Effector memory CD8-positive, alpha-beta T cell (primary cell): ENCODE results near the gene ZGLP1.
A peak's percentile ranks its signal among the peaks of the same experiment; 100 is the strongest.

Experiments
- ATAC-seq: fragments of 150-1000 bp; cut with Tn5 transposase; replicated peaks from 2 replicates; pipeline ENCODE4 v1.10.0; 2021; ENCODE audit warnings: mild to moderate bottlenecking, moderate library complexity
- DNase-seq, 3 experiments: peaks; one replicate each; pipeline ENCODE4 v3.0.0; 2021
- H3K27ac Mint-ChIP-seq, 2 donors: one replicate each; pipeline ENCODE4 v1.8.0; 2022; ENCODE audit warnings: mild to moderate bottlenecking in 2 of 2, mixed read lengths in 2 of 2, moderate library complexity in 2 of 2
- H3K27me3 Mint-ChIP-seq, 2 donors: one replicate each; pipeline ENCODE4 v1.8.0; 2022; ENCODE audit warnings: mixed read lengths in 2 of 2
- H3K36me3 Mint-ChIP-seq: one replicate; pipeline ENCODE4 v1.8.0; 2022; ENCODE audit warnings: mild to moderate bottlenecking, moderate library complexity, mixed read lengths; ENCODE audit not compliant: insufficient read depth
- H3K4me1 Mint-ChIP-seq, 2 donors: one replicate each; pipeline ENCODE4 v1.8.0; 2022; ENCODE audit warnings: low read depth in 2 of 2, mixed read lengths in 2 of 2
- H3K4me3 Mint-ChIP-seq, 2 donors: one replicate each; pipeline ENCODE4 v1.8.0; 2022; ENCODE audit warnings: mild to moderate bottlenecking in 2 of 2, mixed read lengths in 2 of 2, moderate library complexity in 2 of 2
- H3K9me3 Mint-ChIP-seq, 2 donors: one replicate each; pipeline ENCODE4 v1.8.0; 2022; ENCODE audit warnings: mixed read lengths in 2 of 2

The ZGLP1 gene

GRCh38 chr19:10334588-10335351 lies 25.2 kb upstream of the ZGLP1 start:
- DNase-seq: no peak
- Mint-ChIP-seq H3K27me3 (no peaks in the 10 kb centered on the region), H3K4me1 (peaks cover 31 to 43% of the 10 kb centered on the region in 2 donors), H3K27ac (no peak overlapping the region), H3K9me3 (no peaks in the 10 kb centered on the region), H3K36me3 (peaks cover 58% of the 10 kb centered on the region), H3K4me3 (peak overlapping the region in 1 of 2 donors; percentile 94)
- no peak for ATAC-seq

- peak; percentile 0 for ATAC-seq
These were observed 24.4 kb upstream of the ZGLP1 start for GRCh38 chr19:10333758-10334587.

GRCh38 chr19:10332965-10333757 lies 23.5 kb upstream of the ZGLP1 start, which contains the start of gene RAVER1:
Gene RAVER1 (minus strand): TSS chr19:10333529. CDS start chr19:10333507, 22 bp downstream.
- H3K27ac Mint-ChIP-seq: peak within 1 kb of the TSS; percentile 91 to 95
- no peaks in the 10 kb centered on the region for H3K9me3 Mint-ChIP-seq
- peaks cover 17 to 28% of the 10 kb centered on the region in 2 donors for H3K4me1 Mint-ChIP-seq
- H3K4me3 Mint-ChIP-seq: peak within 1 kb of the TSS; percentile 94 to 95
- H3K36me3 Mint-ChIP-seq: peaks cover 70% of the 10 kb centered on the region
- peak; percentile 92 for ATAC-seq
- DNase-seq: peak; percentile 93 to 97 (median 95)
- H3K27me3 Mint-ChIP-seq: no peaks in the 10 kb centered on the region

More at GRCh38 chr19:10333758-10334587, 24.4 kb upstream of the ZGLP1 start:
- peaks cover 25 to 35% of the 10 kb centered on the region in 2 donors for H3K4me1 Mint-ChIP-seq
- H3K27ac Mint-ChIP-seq: peak overlapping the region; percentile 91 to 95
- no peak for DNase-seq
- peaks cover 66% of the 10 kb centered on the region for H3K36me3 Mint-ChIP-seq
- H3K9me3 Mint-ChIP-seq: no peaks in the 10 kb centered on the region
- peak overlapping the region; percentile 94 to 95 for H3K4me3 Mint-ChIP-seq
- H3K27me3 Mint-ChIP-seq: no peaks in the 10 kb centered on the region

GRCh38 chr19:10332158-10332964 lies 22.7 kb upstream of the ZGLP1 start:
- no peak for ATAC-seq
- peaks cover 16 to 28% of the 10 kb centered on the region in 2 donors for H3K4me1 Mint-ChIP-seq
- H3K27me3 Mint-ChIP-seq: no peaks in the 10 kb centered on the region
- no peaks in the 10 kb centered on the region for H3K9me3 Mint-ChIP-seq
- H3K4me3 Mint-ChIP-seq: peak overlapping the region; percentile 94 to 95
- peaks cover 78% of the 10 kb centered on the region for H3K36me3 Mint-ChIP-seq
- peak overlapping the region; percentile 91 to 95 for H3K27ac Mint-ChIP-seq
- DNase-seq: no peak

- DNase-seq (no peak), ATAC-seq (no peak)
- Mint-ChIP-seq H3K36me3 (peaks cover 86% of the 10 kb centered on the region), H3K27me3 (no peaks in the 10 kb centered on the region), H3K4me1 (peaks cover 16 to 25% of the 10 kb centered on the region in 2 donors), H3K27ac (peak overlapping the region in 1 of 2 donors; percentile 60), H3K4me3 (no peak overlapping the region), H3K9me3 (no peaks in the 10 kb centered on the region)
These were observed 19.9 kb upstream of the ZGLP1 start for GRCh38 chr19:10329555-10329954.

- H3K4me3 Mint-ChIP-seq: no peak overlapping the region
These were observed 19.2 kb upstream of the ZGLP1 start for GRCh38 chr19:10328558-10329429.

GRCh38 chr19:10327793-10328192 lies 18.2 kb upstream of the ZGLP1 start:
- Mint-ChIP-seq H3K4me3 (no peak overlapping the region), H3K27me3 (no peaks in the 10 kb centered on the region), H3K9me3 (no peaks in the 10 kb centered on the region), H3K4me1 (peaks cover 12% of the 10 kb centered on the region in 2 donors), H3K27ac (no peak overlapping the region), H3K36me3 (peaks cover 87% of the 10 kb centered on the region)
- DNase-seq: no peak
- ATAC-seq: no peak

More at GRCh38 chr19:10328558-10329429, 19.2 kb upstream of the ZGLP1 start:
- Mint-ChIP-seq H3K27me3 (no peaks in the 10 kb centered on the region), H3K27ac (no peak overlapping the region), H3K4me1 (peaks cover 12 to 21% of the 10 kb centered on the region in 2 donors), H3K36me3 (peaks cover 90% of the 10 kb centered on the region), H3K9me3 (no peaks in the 10 kb centered on the region)
- DNase-seq (no peak), ATAC-seq (no peak)

GRCh38 chr19:10325732-10326131 lies 16.1 kb upstream of the ZGLP1 start:
- peaks cover 75% of the 10 kb centered on the region for H3K36me3 Mint-ChIP-seq
- H3K4me3 Mint-ChIP-seq: no peak overlapping the region
- H3K9me3 Mint-ChIP-seq: no peaks in the 10 kb centered on the region
- peaks cover 0 to 1% of the 10 kb centered on the region in 2 donors for H3K4me1 Mint-ChIP-seq
- peak overlapping the region in 1 of 2 donors; percentile 49 for H3K27ac Mint-ChIP-seq
- no peak for DNase-seq
- H3K27me3 Mint-ChIP-seq: no peaks in the 10 kb centered on the region
- ATAC-seq: no peak

- DNase-seq (no peak), ATAC-seq (no peak)
- peaks cover 0 to 2% of the 10 kb centered on the region in 2 donors for H3K4me1 Mint-ChIP-seq
- H3K36me3 Mint-ChIP-seq: peaks cover 68% of the 10 kb centered on the region
- no peak overlapping the region for H3K4me3 Mint-ChIP-seq
- no peak overlapping the region for H3K27ac Mint-ChIP-seq
- H3K9me3 Mint-ChIP-seq: no peaks in the 10 kb centered on the region
- no peaks in the 10 kb centered on the region for H3K27me3 Mint-ChIP-seq
These were observed 12.5 kb upstream of the ZGLP1 start for GRCh38 chr19:10321874-10322835.

GRCh38 chr19:10321417-10321797 lies 11.8 kb upstream of the ZGLP1 start:
- Mint-ChIP-seq H3K36me3 (peaks cover 63% of the 10 kb centered on the region), H3K27me3 (no peaks in the 10 kb centered on the region), H3K4me3 (no peak overlapping the region), H3K4me1 (peaks cover 0 to 2% of the 10 kb centered on the region in 2 donors), H3K9me3 (no peaks in the 10 kb centered on the region), H3K27ac (no peak overlapping the region)
- DNase-seq (no peak), ATAC-seq (no peak)
